Measurements from ENCODE around the gene LENEP.

Gene LENEP

DNA sequence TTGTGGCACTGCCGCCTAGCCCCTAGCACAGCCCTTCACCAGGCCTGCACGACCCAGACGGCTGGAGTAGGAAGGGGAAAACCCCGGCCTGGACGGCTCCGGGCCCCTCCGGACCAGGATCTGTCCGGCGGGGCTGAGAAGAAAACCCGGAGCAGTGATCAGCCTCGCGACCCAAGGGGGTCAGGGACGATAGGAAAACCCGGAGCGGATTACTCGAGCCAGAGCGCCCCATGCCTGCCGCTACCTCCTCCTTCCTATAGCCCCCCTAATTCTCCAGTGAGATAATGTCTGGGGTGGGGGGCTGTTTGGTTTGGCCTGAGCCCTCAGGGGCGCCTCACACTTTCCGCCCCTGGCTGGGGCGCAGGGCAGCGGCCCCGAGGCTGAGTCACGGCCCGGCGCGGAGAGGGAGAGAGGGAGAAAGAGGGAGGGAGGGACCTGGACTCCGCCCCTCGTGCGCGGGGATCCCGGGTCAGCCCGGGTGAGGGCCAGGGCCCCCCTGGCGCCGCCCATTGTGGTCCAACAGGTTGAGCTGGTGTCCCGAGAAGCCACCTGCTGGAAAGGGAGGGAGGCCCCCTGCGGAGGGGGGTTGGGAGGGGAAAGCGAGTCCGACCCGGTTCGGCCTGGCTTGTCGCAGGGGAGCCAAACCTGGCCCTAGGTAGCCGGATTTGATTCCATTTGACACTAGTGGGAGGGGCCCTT is 7.5 kb downstream of the LENEP start:
- H3K4me2 ChIP-seq (ENCODE audit: low read length), result peak overlapping the region; percentile 67
- H3K9ac ChIP-seq, result peak overlapping the region; percentile 28
- peaks cover 5% of the 10 kb centered on the region for H3K4me1 ChIP-seq
- TF ChIP-seq, protein P1, sequence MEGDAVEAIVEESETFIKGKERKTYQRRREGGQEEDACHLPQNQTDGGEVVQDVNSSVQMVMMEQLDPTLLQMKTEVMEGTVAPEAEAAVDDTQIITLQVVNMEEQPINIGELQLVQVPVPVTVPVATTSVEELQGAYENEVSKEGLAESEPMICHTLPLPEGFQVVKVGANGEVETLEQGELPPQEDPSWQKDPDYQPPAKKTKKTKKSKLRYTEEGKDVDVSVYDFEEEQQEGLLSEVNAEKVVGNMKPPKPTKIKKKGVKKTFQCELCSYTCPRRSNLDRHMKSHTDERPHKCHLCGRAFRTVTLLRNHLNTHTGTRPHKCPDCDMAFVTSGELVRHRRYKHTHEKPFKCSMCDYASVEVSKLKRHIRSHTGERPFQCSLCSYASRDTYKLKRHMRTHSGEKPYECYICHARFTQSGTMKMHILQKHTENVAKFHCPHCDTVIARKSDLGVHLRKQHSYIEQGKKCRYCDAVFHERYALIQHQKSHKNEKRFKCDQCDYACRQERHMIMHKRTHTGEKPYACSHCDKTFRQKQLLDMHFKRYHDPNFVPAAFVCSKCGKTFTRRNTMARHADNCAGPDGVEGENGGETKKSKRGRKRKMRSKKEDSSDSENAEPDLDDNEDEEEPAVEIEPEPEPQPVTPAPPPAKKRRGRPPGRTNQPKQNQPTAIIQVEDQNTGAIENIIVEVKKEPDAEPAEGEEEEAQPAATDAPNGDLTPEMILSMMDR (IDR thresholded peaks at IDR 0.05), result no peak
- H3K4me3 ChIP-seq (ENCODE audit: low read depth, low read length), result peak overlapping the region; percentile 95
- peak overlapping the region; percentile 94 for H3K27ac ChIP-seq
- H2AFZ ChIP-seq, result peak overlapping the region; percentile 80
- no peaks in the 10 kb centered on the region for H3K27me3 ChIP-seq (ENCODE audit: control insufficient read depth, insufficient read depth, low read length)
- no peaks in the 10 kb centered on the region for H3K36me3 ChIP-seq (ENCODE audit: control insufficient read depth, insufficient read depth, low read length)
- H3K9me3 ChIP-seq (ENCODE audit: control insufficient read depth, low read length), result no peaks in the 10 kb centered on the region
- H3K79me2 ChIP-seq, result peaks cover 2% of the 10 kb centered on the region

DNA sequence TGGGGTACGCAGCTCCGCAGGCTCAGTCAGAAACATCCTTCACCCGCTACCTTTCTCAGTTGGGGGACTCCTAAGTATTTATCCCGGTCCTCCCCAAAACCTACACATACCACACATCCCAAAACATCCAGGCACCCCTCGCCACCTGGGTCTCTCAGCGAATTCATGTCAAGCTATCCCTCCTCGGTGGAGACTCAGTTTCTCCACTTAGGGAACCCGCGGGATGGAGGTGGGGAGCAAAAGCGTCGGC is 8.0 kb downstream of the LENEP start:
- H3K79me2 ChIP-seq, result peaks cover 2% of the 10 kb centered on the region
- no peaks in the 10 kb centered on the region for H3K27me3 ChIP-seq (ENCODE audit: control insufficient read depth, insufficient read depth, low read length)
- peak overlapping the region; percentile 67 for H3K4me2 ChIP-seq (ENCODE audit: low read length)
- H3K4me3 ChIP-seq (ENCODE audit: low read depth, low read length), result peak overlapping the region; percentile 95
- H3K9ac ChIP-seq, result peak overlapping the region; percentile 28
- peak overlapping the region; percentile 94 for H3K27ac ChIP-seq
- TF ChIP-seq, protein P1 (IDR thresholded peaks at IDR 0.05), result no peak
- H3K36me3 ChIP-seq (ENCODE audit: control insufficient read depth, insufficient read depth, low read length), result no peaks in the 10 kb centered on the region
- H3K9me3 ChIP-seq (ENCODE audit: control insufficient read depth, low read length), result no peaks in the 10 kb centered on the region
- peaks cover 5% of the 10 kb centered on the region for H3K4me1 ChIP-seq
- H2AFZ ChIP-seq, result peak overlapping the region; percentile 73

DNA sequence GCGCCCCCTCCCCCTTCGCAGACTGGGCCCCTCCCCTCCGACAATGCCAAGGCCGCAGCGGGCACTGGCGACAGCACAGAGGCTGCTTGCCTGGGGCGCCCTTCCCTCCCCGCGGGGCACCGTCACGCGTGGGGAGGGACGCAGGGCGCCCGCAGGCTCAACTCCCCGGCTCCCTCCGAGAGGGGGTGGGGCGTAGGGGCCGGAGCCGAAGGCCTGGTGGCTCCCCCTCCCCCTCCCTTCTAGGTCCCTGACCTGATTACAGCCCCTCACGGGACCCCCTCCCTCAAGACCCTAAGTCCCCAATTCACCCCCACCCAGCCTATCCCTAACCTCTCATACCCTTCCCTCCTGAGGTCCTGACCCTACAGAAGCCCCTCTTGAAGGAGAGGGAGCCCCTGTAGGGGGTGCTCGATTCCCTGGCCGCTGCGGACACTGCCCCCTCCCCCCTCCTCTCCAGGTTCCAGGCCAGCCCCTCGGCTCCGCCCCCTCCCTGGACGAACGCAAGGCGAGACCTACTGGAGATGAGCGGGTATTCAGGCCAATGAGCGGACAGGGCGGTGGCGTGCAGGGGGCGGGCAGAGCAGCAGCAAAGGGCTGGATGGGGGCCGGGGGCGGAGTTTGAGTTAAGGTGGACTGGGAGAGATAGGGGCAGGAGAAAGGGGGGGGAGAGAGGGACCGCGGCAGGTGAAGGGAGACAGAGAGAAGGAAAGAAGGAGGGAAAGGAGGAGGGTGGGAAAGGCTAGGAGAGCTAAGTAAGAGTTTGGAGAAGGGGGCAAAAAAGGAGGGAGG is 8.5 kb downstream of the LENEP start:
- Histone ChIP-seq H3K27me3 (ENCODE audit: control insufficient read depth, insufficient read depth, low read length) (no peaks in the 10 kb centered on the region), H3K79me2 (peaks cover 2% of the 10 kb centered on the region), H3K4me1 (peaks cover 5% of the 10 kb centered on the region), H3K4me3 (ENCODE audit: low read depth, low read length) (peak overlapping the region; percentile 95), H3K9ac (peak overlapping the region; percentile 28), H3K4me2 (ENCODE audit: low read length) (peak overlapping the region; percentile 67), H3K36me3 (ENCODE audit: control insufficient read depth, insufficient read depth, low read length) (no peaks in the 10 kb centered on the region), H2AFZ (peak overlapping the region; percentile 73), H3K27ac (peak overlapping the region; percentile 94), H3K9me3 (ENCODE audit: control insufficient read depth, low read length) (no peaks in the 10 kb centered on the region)
- TF ChIP-seq, protein P1 (IDR thresholded peaks at IDR 0.05), result peak; percentile 47

DNA sequence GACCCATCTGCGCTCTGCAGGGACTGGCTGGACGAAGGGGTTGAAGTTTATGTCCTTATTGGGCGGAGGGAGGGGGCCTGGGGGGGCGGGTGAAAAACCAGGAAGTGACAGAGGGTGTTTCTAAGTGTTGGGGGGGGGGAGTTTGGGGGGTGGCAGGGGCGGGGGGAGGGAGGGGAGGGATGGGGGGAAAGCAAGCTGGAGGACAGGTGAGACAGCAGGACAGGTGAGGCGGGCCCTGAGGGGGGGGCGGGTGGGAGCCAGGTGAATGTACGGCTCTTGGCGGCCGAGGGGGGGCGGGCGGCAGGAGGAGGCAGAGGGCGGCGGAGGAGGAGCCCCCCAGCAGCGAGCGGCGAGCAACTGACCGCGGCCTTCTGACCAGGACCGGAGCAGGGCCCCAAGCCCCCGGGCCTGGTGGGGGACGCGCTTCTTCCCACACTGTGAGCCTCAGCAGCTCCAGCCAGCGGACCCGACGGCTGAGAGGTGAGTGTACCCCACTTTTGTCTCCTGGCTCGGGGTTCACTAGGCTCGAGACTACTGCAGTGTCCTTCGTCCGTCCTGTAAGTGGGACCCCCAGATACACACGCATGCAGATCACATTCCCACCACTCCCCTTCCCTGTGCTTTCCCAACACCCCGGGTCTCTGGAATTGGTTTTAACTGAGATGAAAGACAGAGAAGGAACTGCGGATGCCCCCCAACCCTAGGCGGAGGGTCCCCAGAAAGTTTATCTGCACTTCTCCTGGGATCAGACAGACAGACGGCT is 9.3 kb downstream of the LENEP start, which contains the start of gene ZBTB7B:
Gene ZBTB7B, plus strand, starts transcription at position 339 of the 763 bp plus-strand sequence. CDS start 11,859 bp downstream, outside the sequence.
- Histone ChIP-seq H3K9ac (peak within 1 kb of the TSS; percentile 67), H3K27ac (peak within 1 kb of the TSS; percentile 94), H3K4me3 (ENCODE audit: low read depth, low read length) (peak within 1 kb of the TSS; percentile 99), H3K9me3 (ENCODE audit: control insufficient read depth, low read length) (no peaks in the 10 kb centered on the region), H3K79me2 (peaks cover 7% of the 10 kb centered on the region), H3K4me2 (ENCODE audit: low read length) (peak within 1 kb of the TSS; percentile 99), H2AFZ (peak within 1 kb of the TSS; percentile 73), H3K27me3 (ENCODE audit: control insufficient read depth, insufficient read depth, low read length) (no peaks in the 10 kb centered on the region), H3K4me1 (peaks cover 5% of the 10 kb centered on the region), H3K36me3 (ENCODE audit: control insufficient read depth, insufficient read depth, low read length) (no peaks in the 10 kb centered on the region)
- TF ChIP-seq, protein P1 (IDR thresholded peaks at IDR 0.05), result no peak
